SK-N-SH treated with all-trans-retinoic acid at 6 μM for 48 hours (cell line): ENCODE measurements around the gene RSAD2.

Source experiments
- CSDC2 ChIP-seq: fragments of 250-450 bp; sonication (Bioruptor Pico); IDR thresholded peaks from 2 replicates; pipeline ENCODE4 v1.5.0; 2020; ENCODE audit warnings: mild to moderate bottlenecking, moderate library complexity
- CSRNP3 ChIP-seq: fragments of 250-450 bp; sonication (Bioruptor Pico); IDR thresholded peaks from 2 replicates; pipeline ENCODE4 v1.5.1; 2021; ENCODE audit warnings: mild to moderate bottlenecking, moderate library complexity
- ESRRG ChIP-seq: fragments of 250-450 bp; sonication (Bioruptor Pico); IDR thresholded peaks from 2 replicates; pipeline ENCODE4 v1.6.1; 2021; ENCODE audit warnings: mild to moderate bottlenecking
- PATZ1 ChIP-seq: fragments of 250-450 bp; sonication (Bioruptor Pico); IDR thresholded peaks from 2 replicates; pipeline ENCODE4 v1.8.0; 2020; ENCODE audit warnings: mild to moderate bottlenecking, moderate library complexity, borderline replicate concordance
- RARB ChIP-seq: fragments of 250-450 bp; sonication (Bioruptor Pico); IDR thresholded peaks from 2 replicates; pipeline ENCODE4 v1.8.0; 2021; ENCODE audit warnings: mild to moderate bottlenecking, moderate library complexity
- SNAI2 ChIP-seq: fragments of 250-450 bp; sonication (Bioruptor Pico); IDR thresholded peaks from 2 replicates; pipeline ENCODE4 v1.5.0; 2020; ENCODE audit warnings: mild to moderate bottlenecking, moderate library complexity
- ZC3H10 ChIP-seq: fragments of 250-450 bp; sonication (Bioruptor Pico); IDR thresholded peaks from 2 replicates; pipeline ENCODE4 v1.5.1; 2021; ENCODE audit warnings: mild to moderate bottlenecking, moderate library complexity
- ZFP3 ChIP-seq: fragments of 250-450 bp; sonication (Bioruptor Pico); IDR thresholded peaks from 2 replicates; pipeline ENCODE4 v1.5.0; 2020; ENCODE audit warnings: mild to moderate bottlenecking, moderate library complexity
- ZNF70 ChIP-seq: fragments of 450-650 bp; formaldehyde crosslinking; IDR thresholded peaks from 2 replicates; pipeline ENCODE4 v1.5.0; 2020; ENCODE audit warnings: mild to moderate bottlenecking, moderate library complexity

GRCh38 chr2:6856548-6856920 is 21.0 kb upstream of the RSAD2 start:
- TF ChIP-seq PATZ1 (no peak), ZFP3 (no peak), ZC3H10 (no peak), ESRRG (CRISPR knock-in tag) (no peak), SNAI2 (no peak), RARB (CRISPR knock-in tag) (no peak), CSDC2 (CRISPR knock-in tag) (no peak), ZNF70 (no peak), CSRNP3 (CRISPR knock-in tag) (no peak)
